Adrenal gland (tissue), 5 donors: ENCODE measurements around the gene SEMA5A.

ENCODE experiments used
- POLR2A ChIP-seq, 2 donors: fragments of 450-650 bp; IDR thresholded peaks; one replicate each; pipeline ENCODE4 v1.6.1; 2017; ENCODE audit warnings: antibody characterized with exemption in 2 of 2, mild to moderate bottlenecking in 2 of 2, moderate library complexity in 1 of 2
- TF ChIP-seq, protein P1 (sequence below), 6 experiments: fragments of 450-650 bp in 4 of 6; fragments of 200-600 bp in 2 of 6; sonication (generic) in 1 of 6; IDR thresholded peaks; 1 replicate in 5 of 6; 2 replicates in 1 of 6; pipeline versions ENCODE4 v1.5.1 to v1.8.0; 2016 to 2021; ENCODE audit warnings: antibody characterized with exemption in 6 of 6, mild to moderate bottlenecking in 2 of 6, moderate library complexity in 1 of 6
- donor health status: DM: no; HTN: no; CAD: no.

GRCh38 chr5:9124071-9124470, 421.8 kb downstream of the SEMA5A start:
- TF ChIP-seq POLR2A (IDR thresholded peaks at IDR 0.05), result no peak
- TF ChIP-seq, protein P1, sequence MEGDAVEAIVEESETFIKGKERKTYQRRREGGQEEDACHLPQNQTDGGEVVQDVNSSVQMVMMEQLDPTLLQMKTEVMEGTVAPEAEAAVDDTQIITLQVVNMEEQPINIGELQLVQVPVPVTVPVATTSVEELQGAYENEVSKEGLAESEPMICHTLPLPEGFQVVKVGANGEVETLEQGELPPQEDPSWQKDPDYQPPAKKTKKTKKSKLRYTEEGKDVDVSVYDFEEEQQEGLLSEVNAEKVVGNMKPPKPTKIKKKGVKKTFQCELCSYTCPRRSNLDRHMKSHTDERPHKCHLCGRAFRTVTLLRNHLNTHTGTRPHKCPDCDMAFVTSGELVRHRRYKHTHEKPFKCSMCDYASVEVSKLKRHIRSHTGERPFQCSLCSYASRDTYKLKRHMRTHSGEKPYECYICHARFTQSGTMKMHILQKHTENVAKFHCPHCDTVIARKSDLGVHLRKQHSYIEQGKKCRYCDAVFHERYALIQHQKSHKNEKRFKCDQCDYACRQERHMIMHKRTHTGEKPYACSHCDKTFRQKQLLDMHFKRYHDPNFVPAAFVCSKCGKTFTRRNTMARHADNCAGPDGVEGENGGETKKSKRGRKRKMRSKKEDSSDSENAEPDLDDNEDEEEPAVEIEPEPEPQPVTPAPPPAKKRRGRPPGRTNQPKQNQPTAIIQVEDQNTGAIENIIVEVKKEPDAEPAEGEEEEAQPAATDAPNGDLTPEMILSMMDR (IDR thresholded peaks at IDR 0.05), result no peak
